Hepatocyte (in vitro differentiated cells): ENCODE data around the gene IMPDH2.

Experiments used
- EZH2phosphoT487 ChIP-seq: fragments of 200-600 bp; sonication (generic); IDR thresholded peaks from one replicate; pipeline ENCODE4 v1.6.1; 2018; ENCODE audit warnings: antibody characterized with exemption, mild to moderate bottlenecking, low read depth, moderate library complexity; ENCODE audit not compliant: unreplicated experiment, severe bottlenecking
- TF ChIP-seq, protein P1 (sequence below): fragments of 200-600 bp; sonication (generic); IDR thresholded peaks from 2 replicates; pipeline ENCODE4 v1.5.1; 2016; ENCODE audit warnings: antibody characterized with exemption, mild to moderate bottlenecking; ENCODE audit not compliant: poor library complexity

DNA sequence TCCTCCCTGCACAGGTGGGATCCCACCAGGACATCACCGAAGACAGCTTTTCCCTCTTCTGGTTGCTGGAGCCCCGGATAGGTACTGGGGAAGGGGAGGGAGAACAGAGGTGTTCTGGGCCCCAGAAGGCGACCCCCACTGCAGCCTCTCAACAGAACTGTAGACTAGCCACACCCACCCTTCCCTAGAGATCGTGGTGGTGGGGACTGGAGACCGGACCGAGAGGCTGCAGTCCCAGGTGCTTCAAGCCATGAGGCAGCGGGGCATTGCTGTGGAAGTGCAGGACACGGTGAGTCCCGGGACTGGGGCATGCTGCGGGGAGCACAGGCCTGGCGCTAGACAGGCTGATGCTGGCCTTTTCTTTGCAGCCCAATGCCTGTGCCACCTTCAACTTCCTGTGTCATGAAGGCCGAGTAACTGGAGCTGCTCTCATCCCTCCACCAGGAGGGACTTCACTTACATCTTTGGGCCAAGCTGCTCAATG lies 6.5 kb downstream of the IMPDH2 start:
- TF ChIP-seq EZH2phosphoT487: no peak
- TF ChIP-seq, protein P1, sequence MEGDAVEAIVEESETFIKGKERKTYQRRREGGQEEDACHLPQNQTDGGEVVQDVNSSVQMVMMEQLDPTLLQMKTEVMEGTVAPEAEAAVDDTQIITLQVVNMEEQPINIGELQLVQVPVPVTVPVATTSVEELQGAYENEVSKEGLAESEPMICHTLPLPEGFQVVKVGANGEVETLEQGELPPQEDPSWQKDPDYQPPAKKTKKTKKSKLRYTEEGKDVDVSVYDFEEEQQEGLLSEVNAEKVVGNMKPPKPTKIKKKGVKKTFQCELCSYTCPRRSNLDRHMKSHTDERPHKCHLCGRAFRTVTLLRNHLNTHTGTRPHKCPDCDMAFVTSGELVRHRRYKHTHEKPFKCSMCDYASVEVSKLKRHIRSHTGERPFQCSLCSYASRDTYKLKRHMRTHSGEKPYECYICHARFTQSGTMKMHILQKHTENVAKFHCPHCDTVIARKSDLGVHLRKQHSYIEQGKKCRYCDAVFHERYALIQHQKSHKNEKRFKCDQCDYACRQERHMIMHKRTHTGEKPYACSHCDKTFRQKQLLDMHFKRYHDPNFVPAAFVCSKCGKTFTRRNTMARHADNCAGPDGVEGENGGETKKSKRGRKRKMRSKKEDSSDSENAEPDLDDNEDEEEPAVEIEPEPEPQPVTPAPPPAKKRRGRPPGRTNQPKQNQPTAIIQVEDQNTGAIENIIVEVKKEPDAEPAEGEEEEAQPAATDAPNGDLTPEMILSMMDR: no peak
